Thyroid gland (tissue), 4 donors: Measurements from ENCODE around the gene INHBE. TPM values are rescaled to one million over a fixed set of nuclear protein-coding genes. Genes with fewer than 3 reads are reported as not detected.

ENCODE experiments used
- DNase-seq, 2 donors: peaks; one replicate each; pipeline ENCODE4 v3.0.0-alpha.2; 2019
- H3K27ac ChIP-seq, 3 donors: fragments of 200-600 bp; sonication (generic); 1 replicate in 2 of 3; 2 replicates in 1 of 3; pipeline ENCODE4 v1.5.1; 2016 to 2019; ENCODE audit warnings: mild to moderate bottlenecking in 1 of 3, moderate library complexity in 1 of 3
- H3K27me3 ChIP-seq: fragments of 200-600 bp; sonication (generic); one replicate; pipeline ENCODE4 v1.5.1; 2019
- H3K36me3 ChIP-seq, 2 donors: fragments of 200-600 bp; sonication (generic); one replicate each; pipeline ENCODE4 v1.5.1; 2016 to 2019
- H3K4me1 ChIP-seq, 2 donors: fragments of 200-600 bp; sonication (generic); one replicate each; pipeline ENCODE4 v1.5.1; 2017 to 2019
- H3K4me3 ChIP-seq, 3 donors: fragments of 200-600 bp; sonication (generic); replicated peaks in 1 of 3; 1 replicate in 2 of 3; 2 replicates in 1 of 3; pipeline ENCODE4 v1.5.1; 2016; ENCODE audit warnings: mild to moderate bottlenecking in 1 of 3
- H3K9me3 ChIP-seq: fragments of 200-600 bp; sonication (generic); one replicate; pipeline ENCODE4 v1.5.1; 2017
- CTCF ChIP-seq, 6 experiments: fragments of 200-600 bp in 3 of 6; fragments of 450-650 bp in 3 of 6; sonication (generic) in 3 of 6; IDR thresholded peaks; one replicate each; pipeline ENCODE4 v1.5.1; 2016 to 2019; ENCODE audit warnings: antibody characterized with exemption in 6 of 6, mild to moderate bottlenecking in 2 of 6, inconsistent platforms in 1 of 6, moderate library complexity in 1 of 6
- POLR2A ChIP-seq, 2 donors: fragments of 450-650 bp; IDR thresholded peaks; one replicate each; pipeline ENCODE4 v1.6.1; 2017; ENCODE audit warnings: antibody characterized with exemption in 2 of 2, mild to moderate bottlenecking in 2 of 2, moderate library complexity in 1 of 2
- WGBS, 2 donors: methylation state at CpG; one replicate each; pipeline ENCODE4 v1.1.5; 2017; 5-methylcytosine and 5-hydroxymethylcytosine counted together
- intact Hi-C: fragments of 100-400 bp; cut with DNase I; formaldehyde crosslinking; loops from one replicate; pipeline ENCODE4 v1.15.1; 2023
- total RNA-seq, 4 donors: library from RNA; depleted of rRNA; stranded (reverse); fragments of >200 nt; gene quantifications; one replicate each; pipeline ENCODE4 v1.2.3, GENCODE V29; 2016

The INHBE gene
- total RNA-seq, 4 donors from 2014 or later = not detected

- Histone ChIP-seq H3K36me3 (no peaks in the 10 kb centered on the region), H3K4me1 (no peaks in the 10 kb centered on the region), H3K9me3 (no peaks in the 10 kb centered on the region), H3K27ac (no peak overlapping the region), H3K27me3 (no peaks in the 10 kb centered on the region), H3K4me3 (no peak overlapping the region)
- DNase-seq = no peak
- WGBS, 2 donors = 78 to 88% methylated on average over 5 to 10 of the region's 10 CpGs
- TF ChIP-seq POLR2A (IDR thresholded peaks at IDR 0.05) (no peak), CTCF (IDR thresholded peaks at IDR 0.05) (no peak)
- intact Hi-C loops = no loop called here
Observed at GRCh38 chr12:57469296-57470164, 14.4 kb downstream of the INHBE start.

- TF ChIP-seq POLR2A (IDR thresholded peaks at IDR 0.05) (no peak), CTCF (IDR thresholded peaks at IDR 0.05) (no peak)
- peaks cover 5 to 6% of the 10 kb centered on the region in 2 donors for H3K4me1 ChIP-seq
- H3K4me3 ChIP-seq = no peak overlapping the region
- 94% methylated on average over 10 to 14 of the region's 14 CpGs for WGBS, 2 donors
- no peak overlapping the region for H3K27ac ChIP-seq
- peaks cover 1% of the 10 kb centered on the region for H3K27me3 ChIP-seq
- H3K36me3 ChIP-seq = no peaks in the 10 kb centered on the region
- no peak for DNase-seq
- H3K9me3 ChIP-seq = no peaks in the 10 kb centered on the region
- intact Hi-C loops = no loop called here
Observed at GRCh38 chr12:57470286-57470969, 15.3 kb downstream of the INHBE start.

- 83 to 90% methylated on average over 3 to 4 of the region's 4 CpGs for WGBS, 2 donors
- intact Hi-C loops = no loop called here
- H3K9me3 ChIP-seq = no peaks in the 10 kb centered on the region
- H3K4me1 ChIP-seq = peaks cover 12 to 13% of the 10 kb centered on the region in 2 donors
- no peak for DNase-seq
- H3K4me3 ChIP-seq = no peak overlapping the region
- no peak overlapping the region for H3K27ac ChIP-seq
- peaks cover 8% of the 10 kb centered on the region for H3K27me3 ChIP-seq
- H3K36me3 ChIP-seq = no peaks in the 10 kb centered on the region
- TF ChIP-seq CTCF (IDR thresholded peaks at IDR 0.05) = no peak
- TF ChIP-seq POLR2A (IDR thresholded peaks at IDR 0.05) = no peak
Observed at GRCh38 chr12:57470970-57471656, 16.0 kb downstream of the INHBE start.

- H3K27ac ChIP-seq = no peak overlapping the region
- no peak for DNase-seq
- no peaks in the 10 kb centered on the region for H3K9me3 ChIP-seq
- no peaks in the 10 kb centered on the region for H3K36me3 ChIP-seq
- WGBS, 2 donors = 85 to 92% methylated on average over 3 of the region's 3 CpGs
- H3K4me1 ChIP-seq = peaks cover 13 to 16% of the 10 kb centered on the region in 2 donors
- TF ChIP-seq CTCF (IDR thresholded peaks at IDR 0.05) (no peak), POLR2A (IDR thresholded peaks at IDR 0.05) (no peak)
- intact Hi-C loops = no loop called here
- no peak overlapping the region for H3K4me3 ChIP-seq
- peaks cover 14% of the 10 kb centered on the region for H3K27me3 ChIP-seq
Observed at GRCh38 chr12:57471661-57472060, 16.6 kb downstream of the INHBE start.
